ENCODE measurements around the gene UBR1. TPM values are rescaled to one million over a fixed set of nuclear protein-coding genes. Genes with fewer than 3 reads are reported as not detected.

The UBR1 gene
- total RNA-seq, 1 experiment from 2014 or later, result 18.9 TPM

DNA sequence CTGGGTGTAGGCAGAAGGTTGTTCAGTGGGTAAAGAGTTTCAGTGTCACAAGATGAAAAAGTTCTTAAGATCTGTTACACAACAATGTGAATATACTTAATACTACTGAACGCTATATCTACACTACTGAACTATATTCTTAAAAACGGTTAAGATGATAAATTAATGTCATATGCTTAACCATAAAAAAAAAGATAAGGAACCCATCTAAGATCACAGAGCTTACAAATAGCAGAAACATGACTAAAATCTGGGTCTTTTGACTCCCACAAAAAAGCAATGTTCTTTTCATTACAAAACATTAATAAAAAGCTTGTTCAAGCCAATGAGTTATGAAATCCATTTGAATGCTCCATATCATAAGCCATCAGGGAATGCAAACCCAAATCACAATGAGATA is 34.4 kb downstream of the UBR1 start (continued):
- TF ChIP-seq FOXK1 (CRISPR knock-in tag; IDR thresholded peaks at IDR 0.05) (no peak), ZNF263 (CRISPR knock-in tag; IDR thresholded peaks at IDR 0.05; ENCODE audit: low read depth) (no peak), SMAD4 (CRISPR knock-in tag; IDR thresholded peaks at IDR 0.05) (no peak), PRRX2 (CRISPR knock-in tag; IDR thresholded peaks at IDR 0.05) (no peak), TP53 (CRISPR knock-in tag; IDR thresholded peaks at IDR 0.05) (no peak)
- TF ChIP-seq, protein P1, sequence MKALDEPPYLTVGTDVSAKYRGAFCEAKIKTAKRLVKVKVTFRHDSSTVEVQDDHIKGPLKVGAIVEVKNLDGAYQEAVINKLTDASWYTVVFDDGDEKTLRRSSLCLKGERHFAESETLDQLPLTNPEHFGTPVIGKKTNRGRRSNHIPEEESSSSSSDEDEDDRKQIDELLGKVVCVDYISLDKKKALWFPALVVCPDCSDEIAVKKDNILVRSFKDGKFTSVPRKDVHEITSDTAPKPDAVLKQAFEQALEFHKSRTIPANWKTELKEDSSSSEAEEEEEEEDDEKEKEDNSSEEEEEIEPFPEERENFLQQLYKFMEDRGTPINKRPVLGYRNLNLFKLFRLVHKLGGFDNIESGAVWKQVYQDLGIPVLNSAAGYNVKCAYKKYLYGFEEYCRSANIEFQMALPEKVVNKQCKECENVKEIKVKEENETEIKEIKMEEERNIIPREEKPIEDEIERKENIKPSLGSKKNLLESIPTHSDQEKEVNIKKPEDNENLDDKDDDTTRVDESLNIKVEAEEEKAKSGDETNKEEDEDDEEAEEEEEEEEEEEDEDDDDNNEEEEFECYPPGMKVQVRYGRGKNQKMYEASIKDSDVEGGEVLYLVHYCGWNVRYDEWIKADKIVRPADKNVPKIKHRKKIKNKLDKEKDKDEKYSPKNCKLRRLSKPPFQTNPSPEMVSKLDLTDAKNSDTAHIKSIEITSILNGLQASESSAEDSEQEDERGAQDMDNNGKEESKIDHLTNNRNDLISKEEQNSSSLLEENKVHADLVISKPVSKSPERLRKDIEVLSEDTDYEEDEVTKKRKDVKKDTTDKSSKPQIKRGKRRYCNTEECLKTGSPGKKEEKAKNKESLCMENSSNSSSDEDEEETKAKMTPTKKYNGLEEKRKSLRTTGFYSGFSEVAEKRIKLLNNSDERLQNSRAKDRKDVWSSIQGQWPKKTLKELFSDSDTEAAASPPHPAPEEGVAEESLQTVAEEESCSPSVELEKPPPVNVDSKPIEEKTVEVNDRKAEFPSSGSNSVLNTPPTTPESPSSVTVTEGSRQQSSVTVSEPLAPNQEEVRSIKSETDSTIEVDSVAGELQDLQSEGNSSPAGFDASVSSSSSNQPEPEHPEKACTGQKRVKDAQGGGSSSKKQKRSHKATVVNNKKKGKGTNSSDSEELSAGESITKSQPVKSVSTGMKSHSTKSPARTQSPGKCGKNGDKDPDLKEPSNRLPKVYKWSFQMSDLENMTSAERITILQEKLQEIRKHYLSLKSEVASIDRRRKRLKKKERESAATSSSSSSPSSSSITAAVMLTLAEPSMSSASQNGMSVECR (CRISPR knock-in tag; IDR thresholded peaks at IDR 0.05; ENCODE audit: borderline replicate concordance), result no peak

GRCh38 chr15:43070893-43071292 is 34.9 kb downstream of the UBR1 start:
- DNase-seq (ENCODE audit: low spot score), result no peak
- Mint-ChIP-seq H3K27me3 (ENCODE audit: low read depth) (no peaks in the 10 kb centered on the region), H3K4me3 (no peak overlapping the region), H3K9me3 (no peaks in the 10 kb centered on the region), H3K36me3 (peaks cover 51% of the 10 kb centered on the region), H3K27ac (no peak overlapping the region), H3K4me1 (no peaks in the 10 kb centered on the region)
- ChIA-PET CTCF (interaction anchor here (1.1 kb wide), 1 partner anchor 134 kb away, joined by 3 read pairs; no protein-coding TSS in a partner anchor), POLR2A (no interaction called here)
- no peak for ATAC-seq
- no peak for TF ChIP-seq MYBL2 (CRISPR knock-in tag; IDR thresholded peaks at IDR 0.05)
- TF ChIP-seq ATF6 (CRISPR knock-in tag; IDR thresholded peaks at IDR 0.05), result no peak
- TF ChIP-seq, protein P1 (CRISPR knock-in tag; IDR thresholded peaks at IDR 0.05; ENCODE audit: borderline replicate concordance), result no peak
- no peak for TF ChIP-seq ZNF671 (CRISPR knock-in tag; IDR thresholded peaks at IDR 0.05)
- no peak for TF ChIP-seq CBFB (CRISPR knock-in tag; IDR thresholded peaks at IDR 0.05; ENCODE audit: low read depth)
- no peak for TF ChIP-seq E2F5 (CRISPR knock-in tag; IDR thresholded peaks at IDR 0.05)
- TF ChIP-seq FOXK1 (CRISPR knock-in tag; IDR thresholded peaks at IDR 0.05), result no peak
- TF ChIP-seq FOXP4 (CRISPR knock-in tag; IDR thresholded peaks at IDR 0.05), result no peak
- TF ChIP-seq PREB (CRISPR knock-in tag; IDR thresholded peaks at IDR 0.05; ENCODE audit: borderline replicate concordance), result no peak
- no peak for TF ChIP-seq HMGXB4 (CRISPR knock-in tag; IDR thresholded peaks at IDR 0.05)
- TF ChIP-seq FOXP1 (CRISPR knock-in tag; IDR thresholded peaks at IDR 0.05; ENCODE audit: borderline replicate concordance), result no peak
- TF ChIP-seq, protein P2, sequence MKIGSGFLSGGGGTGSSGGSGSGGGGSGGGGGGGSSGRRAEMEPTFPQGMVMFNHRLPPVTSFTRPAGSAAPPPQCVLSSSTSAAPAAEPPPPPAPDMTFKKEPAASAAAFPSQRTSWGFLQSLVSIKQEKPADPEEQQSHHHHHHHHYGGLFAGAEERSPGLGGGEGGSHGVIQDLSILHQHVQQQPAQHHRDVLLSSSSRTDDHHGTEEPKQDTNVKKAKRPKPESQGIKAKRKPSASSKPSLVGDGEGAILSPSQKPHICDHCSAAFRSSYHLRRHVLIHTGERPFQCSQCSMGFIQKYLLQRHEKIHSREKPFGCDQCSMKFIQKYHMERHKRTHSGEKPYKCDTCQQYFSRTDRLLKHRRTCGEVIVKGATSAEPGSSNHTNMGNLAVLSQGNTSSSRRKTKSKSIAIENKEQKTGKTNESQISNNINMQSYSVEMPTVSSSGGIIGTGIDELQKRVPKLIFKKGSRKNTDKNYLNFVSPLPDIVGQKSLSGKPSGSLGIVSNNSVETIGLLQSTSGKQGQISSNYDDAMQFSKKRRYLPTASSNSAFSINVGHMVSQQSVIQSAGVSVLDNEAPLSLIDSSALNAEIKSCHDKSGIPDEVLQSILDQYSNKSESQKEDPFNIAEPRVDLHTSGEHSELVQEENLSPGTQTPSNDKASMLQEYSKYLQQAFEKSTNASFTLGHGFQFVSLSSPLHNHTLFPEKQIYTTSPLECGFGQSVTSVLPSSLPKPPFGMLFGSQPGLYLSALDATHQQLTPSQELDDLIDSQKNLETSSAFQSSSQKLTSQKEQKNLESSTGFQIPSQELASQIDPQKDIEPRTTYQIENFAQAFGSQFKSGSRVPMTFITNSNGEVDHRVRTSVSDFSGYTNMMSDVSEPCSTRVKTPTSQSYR (CRISPR knock-in tag; IDR thresholded peaks at IDR 0.05), result no peak
